GM12878 (cell line): Measurements from ENCODE around the gene TPRN. TPM values are rescaled to one million over a fixed set of nuclear protein-coding genes. Genes with fewer than 3 reads are reported as not detected.

Experiments used
- ATAC-seq: fragments of 200-7000 bp; cut with Tn5 transposase; 3 replicates; pipeline ENCODE4 v1.9.1; 2020; ENCODE audit warnings: mild to moderate bottlenecking, moderate library complexity
- BruUV-seq: library from RNA; stranded (reverse); fragments of 400-500 nt; replicated peaks from 2 replicates; lab custom pipeline; 2021; lab: Mats Ljungman, UMichigan
- CTCF ChIA-PET: fragments of 300-600 bp; sonication (Branson Sonifier 250); formaldehyde crosslinking; extraction: SDS; loops from one replicate; lab custom pipeline; 2021; ENCODE audit warnings: inconsistent platforms; lab: Yijun Ruan, JAX
- POLR2A ChIA-PET: fragments of 350-600 bp; formaldehyde crosslinking; extraction: SDS; loops from one replicate; lab custom pipeline; 2021; ENCODE audit warnings: inconsistent platforms; lab: Charles Lee
- RAD21 ChIA-PET: fragments of 300-600 bp; sonication (Branson Sonifier 250); formaldehyde crosslinking; loops from one replicate; lab custom pipeline; 2023; ENCODE audit warnings: antibody characterized with exemption; ENCODE audit not compliant: unreplicated experiment; lab: Charles Lee
- SMC1A ChIA-PET: fragments of 300-600 bp; sonication (Branson Sonifier 250); formaldehyde crosslinking; loops from one replicate; lab custom pipeline; 2023; ENCODE audit not compliant: unreplicated experiment, uncharacterized antibody; lab: Charles Lee
- DNase-seq: peaks from one replicate; pipeline ENCODE4 v3.0.0-alpha.2; 2011; ENCODE audit warnings: low read depth, low spot score
- FAIRE-seq: peaks from 3 replicates; lab custom pipeline; 2011; peaks lifted over from hg19 to GRCh38; lab: Jason Lieb, UNC
- H2AFZ ChIP-seq: 2 replicates; pipeline ENCODE4 v1.6.0; 2011; ENCODE audit warnings: low read depth, low read length, control low read depth; ENCODE audit not compliant: control insufficient read depth
- H3K27ac ChIP-seq: 2 replicates; pipeline ENCODE4 v1.5.1; 2011; ENCODE audit warnings: control low read depth; ENCODE audit not compliant: control insufficient read depth, insufficient read depth
- H3K27me3 ChIP-seq, 2 experiments: replicated peaks in 1 of 2; 2 replicates each; pipeline versions ENCODE4 v1.6.0 to v1.6.1; 2011; ENCODE audit warnings: low read length in 1 of 2; ENCODE audit not compliant: control insufficient read depth in 2 of 2, insufficient read depth in 2 of 2
- H3K36me3 ChIP-seq, 2 experiments: 2 replicates each; pipeline ENCODE4 v1.5.1; 2011; ENCODE audit warnings: low read length in 1 of 2; ENCODE audit not compliant: control insufficient read depth in 2 of 2, insufficient read depth in 2 of 2
- H3K4me1 ChIP-seq: 2 replicates; pipeline ENCODE4 v1.6.1; 2011; ENCODE audit warnings: mild to moderate bottlenecking, low read length, moderate library complexity, mixed read lengths; ENCODE audit not compliant: control insufficient read depth, insufficient read depth
- H3K4me2 ChIP-seq: 2 replicates; pipeline ENCODE4 v1.6.0; 2011; ENCODE audit warnings: control low read depth; ENCODE audit not compliant: control insufficient read depth, insufficient read depth
- H3K4me3 ChIP-seq: fragments of 200-600 bp; sonication (generic); 2 replicates; pipeline ENCODE4 v1.5.1; 2016
- H3K79me2 ChIP-seq: 2 replicates; pipeline ENCODE4 v1.6.0; 2011; ENCODE audit warnings: low read length; ENCODE audit not compliant: control insufficient read depth, insufficient read depth
- H3K9ac ChIP-seq: 2 replicates; pipeline ENCODE4 v1.8.0; 2011; ENCODE audit warnings: low read length, control low read depth, mixed read lengths; ENCODE audit not compliant: control insufficient read depth, insufficient read depth
- H3K9me3 ChIP-seq: replicated peaks from 3 replicates; pipeline ENCODE4 v1.5.1; 2011; ENCODE audit warnings: mild to moderate bottlenecking, low read length; ENCODE audit not compliant: control insufficient read depth, insufficient read depth
- H4K20me1 ChIP-seq: 2 replicates; pipeline ENCODE4 v1.6.0; 2011; ENCODE audit not compliant: control insufficient read depth, insufficient read depth
- ATF7 ChIP-seq: fragments of 450-650 bp; IDR thresholded peaks from 2 replicates; pipeline ENCODE4 v1.6.1; 2016; ENCODE audit warnings: low read depth, mild to moderate bottlenecking
- CTCF ChIP-seq, 3 experiments: IDR thresholded peaks in 2 of 3; conservative IDR thresholded peaks in 1 of 3; 2 replicates each; pipeline ENCODE4 v1.5.1; 2011; ENCODE audit warnings: low read depth in 3 of 3, low read length in 3 of 3, mild to moderate bottlenecking in 3 of 3, control low read depth in 2 of 3, moderate library complexity in 2 of 3, inconsistent platforms in 1 of 3, mixed read lengths in 1 of 3; ENCODE audit not compliant: control insufficient read depth in 2 of 3, insufficient read depth in 1 of 3; ENCODE audit errors: extremely low read depth in 1 of 3
- CUX1 ChIP-seq: IDR thresholded peaks from 2 replicates; pipeline ENCODE4 v1.6.1; 2012; ENCODE audit warnings: improper control_type of control experiment, low read depth, low read length; ENCODE audit not compliant: insufficient replicate concordance
- IRF4 ChIP-seq: IDR thresholded peaks from 2 replicates; pipeline ENCODE4 v1.6.1; 2011; ENCODE audit warnings: low read depth, low read length
- KLF5 ChIP-seq: fragments of 450-650 bp; IDR thresholded peaks from 2 replicates; pipeline ENCODE4 v1.6.1; 2014; ENCODE audit warnings: mild to moderate bottlenecking; ENCODE audit not compliant: partially characterized antibody
- MLLT1 ChIP-seq: fragments of 450-650 bp; IDR thresholded peaks from 2 replicates; pipeline ENCODE4 v1.6.1; 2016; ENCODE audit warnings: mild to moderate bottlenecking
- MYB ChIP-seq: fragments of 150-350 bp; IDR thresholded peaks from 2 replicates; pipeline ENCODE4 v1.6.1; 2014; ENCODE audit warnings: mild to moderate bottlenecking, low read depth, low read length, borderline replicate concordance
- PKNOX1 ChIP-seq: fragments of 450-650 bp; IDR thresholded peaks from 2 replicates; pipeline ENCODE4 v1.6.1; 2016; ENCODE audit warnings: mild to moderate bottlenecking
- POLR2A ChIP-seq: IDR thresholded peaks from 2 replicates; pipeline ENCODE4 v1.6.1; 2011; ENCODE audit warnings: low read depth, mild to moderate bottlenecking, low read length
- RAD21 ChIP-seq: IDR thresholded peaks from 2 replicates; pipeline ENCODE4 v1.6.1; 2011; ENCODE audit warnings: mild to moderate bottlenecking, low read depth, low read length, moderate library complexity; ENCODE audit not compliant: insufficient read depth
- SMAD5 ChIP-seq: IDR thresholded peaks from 2 replicates; pipeline ENCODE4 v1.6.1; 2016; ENCODE audit warnings: antibody characterized with exemption, low read depth
- YY1 ChIP-seq: IDR thresholded peaks from 2 replicates; pipeline ENCODE4 v1.6.1; 2011; ENCODE audit warnings: low read depth, mild to moderate bottlenecking, low read length
- WGBS: methylation state at CpG from one replicate; pipeline ENCODE4 v1.1.6; 2016; ENCODE audit warnings: low lambda C conversion rate; ENCODE audit not compliant: insufficient replicate concordance, insufficient coverage; ENCODE audit errors: missing lambda C conversion rate; 5-methylcytosine and 5-hydroxymethylcytosine counted together
- in situ Hi-C: fragments of 300-500 bp; cut with MboI; formaldehyde crosslinking; loops from 9 replicates; pipeline ENCODE4 v1.14.3; 2018; ENCODE audit warnings: mixed read lengths
- intact Hi-C: fragments of 100-400 bp; cut with micrococcal nuclease; formaldehyde crosslinking; loops from one replicate; pipeline ENCODE4 v1.14.2; 2022; ENCODE audit not compliant: unreplicated experiment
- polyA plus RNA-seq, 11 experiments: library from polyadenylated mRNA; depleted of rRNA in 4 of 11; unstranded in 6 of 11; stranded (reverse) in 5 of 11; fragments of >200 nt; fragmentation: Nextera tagmentation in 4 of 11; fragmentation: Illumina TruSeq in 1 of 11; extraction: Ambion mirVana in 4 of 11; extraction: Trizol in 1 of 11; gene quantifications; 1 replicate in 1 of 11; 2 replicates in 10 of 11; pipeline versions ENCODE4 v1.2.1 to v1.2.3, GENCODE V29; 2011 to 2016; ENCODE audit warnings: inconsistent platforms in 2 of 11, missing spikeins in 2 of 11, low read depth in 1 of 11
- total RNA-seq, 4 experiments: library from RNA; depleted of rRNA in 3 of 4; stranded (reverse); fragments of >200 nt in 3 of 4; fragmentation: Illumina TruSeq in 1 of 4; extraction: Trizol in 1 of 4; gene quantifications; 2 replicates each; pipeline versions ENCODE4 v1.2.1 to v1.2.3, GENCODE V29; 2013 to 2021

Gene TPRN
- total and polyA plus RNA-seq, 10 of the 15 experiments (the other 5 are each of a cell fraction or from before 2014, with no cell fraction given): 0.18 to 19.5 (median 3.1) TPM

GRCh38 chr9:137176302-137177182 is 24.0 kb downstream of the TPRN start:
- ChIA-PET POLR2A (interaction anchor here (2.1 kb wide), 1 partner anchor 26 kb away, joined by 9 read pairs; no protein-coding TSS in a partner anchor), RAD21 (interaction anchor here (0.9 kb wide), 1 partner anchor 26 kb away, joined by 4 read pairs; no protein-coding TSS in a partner anchor), CTCF (interaction anchor here (0.8 to 2.4 kb wide), 5 partner anchors 12 to 81 kb away, joined by 4 to 13 read pairs (median 4); partner anchors contain the start of genes ANAPC2 and SSNA1), SMC1A (interaction anchor here (1.0 kb wide), 1 partner anchor 48 kb away, joined by 3 read pairs; no protein-coding TSS in a partner anchor)
- Histone ChIP-seq H3K4me2 (no peak overlapping the region), H4K20me1 (no peaks in the 10 kb centered on the region), H3K9me3 (no peaks in the 10 kb centered on the region), H3K36me3 (peaks cover 0 to 9% of the 10 kb centered on the region in 2 experiments; a peak in 3 of 4 replicates), H2AFZ (no peak overlapping the region), H3K27me3 (no peaks in the 10 kb centered on the region), H3K4me3 (no peak overlapping the region), H3K79me2 (no peaks in the 10 kb centered on the region), H3K27ac (no peak overlapping the region), H3K9ac (no peak overlapping the region), H3K4me1 (no peaks in the 10 kb centered on the region)
- TF ChIP-seq RAD21: peak; percentile 37; the same call in 1 of the 2 replicates
- no peak for TF ChIP-seq SMAD5
- TF ChIP-seq YY1: 0 out of 2 replicates have a peak, but pooled peaks have one; percentile 19
- TF ChIP-seq CTCF (IDR thresholded peaks at IDR 0.05 in 2 of 3, conservative IDR thresholded peaks at IDR 0.05 in 1 of 3; ENCODE audit: control insufficient read depth in 2 of 3, extremely low read depth in 1 of 3, insufficient read depth in 1 of 3, low read depth in 3 of 3, low read length in 3 of 3): peak; percentile 57 to 64 (median 59); a peak in 5 of 6 replicates
- TF ChIP-seq MYB: no peak
- 0 out of 2 replicates have a peak, but pooled peaks have one; percentile 5 for TF ChIP-seq POLR2A
- TF ChIP-seq CUX1: no peak
- no peak for TF ChIP-seq KLF5
- 0 out of 2 replicates have a peak, but pooled peaks have one; percentile 19 for TF ChIP-seq IRF4
- no peak for TF ChIP-seq PKNOX1
- no peak for TF ChIP-seq MLLT1
- no peak for TF ChIP-seq ATF7
- FAIRE-seq: peak; percentile 72
- BruUV-seq: no TSS peak
- no peak for DNase-seq
- WGBS: 64% methylated on average over 17 of the region's 17 CpGs
- intact Hi-C loops (no loop called here), in situ Hi-C loops (no loop called here)
- peak; percentile 80 for ATAC-seq
